Suprapubic skin (tissue), 4 donors: Measurements from ENCODE around the gene CD151. TPM values are rescaled to one million over a fixed set of nuclear protein-coding genes. Genes with fewer than 3 reads are reported as not detected.

ENCODE experiments used
- DNase-seq, 2 donors: peaks; one replicate each; pipeline ENCODE4 v3.0.0-alpha.2; 2019; ENCODE audit warnings: low spot score in 2 of 2
- H3K27ac ChIP-seq: fragments of 200-600 bp; sonication (generic); one replicate; pipeline ENCODE4 v1.5.1; 2019
- H3K27me3 ChIP-seq: fragments of 200-600 bp; sonication (generic); one replicate; pipeline ENCODE4 v1.5.1; 2019
- H3K36me3 ChIP-seq: fragments of 200-600 bp; sonication (generic); one replicate; pipeline ENCODE4 v1.5.1; 2019
- H3K4me1 ChIP-seq: fragments of 200-600 bp; sonication (generic); one replicate; pipeline ENCODE4 v1.5.1; 2019
- H3K4me3 ChIP-seq: fragments of 200-600 bp; sonication (generic); one replicate; pipeline ENCODE4 v1.5.1; 2019; ENCODE audit warnings: mild to moderate bottlenecking
- H3K9me3 ChIP-seq: fragments of 200-600 bp; sonication (generic); one replicate; pipeline ENCODE4 v1.5.1; 2019
- EP300 ChIP-seq: sonication (generic); formaldehyde crosslinking; IDR thresholded peaks from one replicate; pipeline ENCODE4 v1.6.1; 2017; ENCODE audit warnings: antibody characterized with exemption
- POLR2A ChIP-seq, 2 donors: fragments of 450-650 bp; IDR thresholded peaks; one replicate each; pipeline ENCODE4 v1.6.1; 2017; ENCODE audit warnings: antibody characterized with exemption in 2 of 2, mild to moderate bottlenecking in 2 of 2, moderate library complexity in 2 of 2
- POLR2AphosphoS5 ChIP-seq, 3 donors: sonication (generic); formaldehyde crosslinking; IDR thresholded peaks; one replicate each; pipeline ENCODE4 v1.6.1; 2017; ENCODE audit warnings: antibody characterized with exemption in 3 of 3
- WGBS: methylation state at CpG from one replicate; pipeline ENCODE4 v1.1.5; 2018; 5-methylcytosine and 5-hydroxymethylcytosine counted together
- total RNA-seq, 4 donors: library from RNA; depleted of rRNA; stranded (reverse); fragments of >200 nt; gene quantifications; one replicate each; pipeline ENCODE4 v1.1.0, GENCODE V29; 2016
- TF ChIP-seq, protein P1 (sequence below), 2 donors: fragments of 200-600 bp in 1 of 2; fragments of 450-650 bp in 1 of 2; sonication (generic) in 1 of 2; IDR thresholded peaks; one replicate each; pipeline ENCODE4 v1.5.1; 2016 to 2019; ENCODE audit warnings: antibody characterized with exemption in 2 of 2, mild to moderate bottlenecking in 1 of 2, moderate library complexity in 1 of 2

The CD151 gene
- total RNA-seq, 4 donors from 2014 or later = 108 to 162 (median 150) TPM

DNA sequence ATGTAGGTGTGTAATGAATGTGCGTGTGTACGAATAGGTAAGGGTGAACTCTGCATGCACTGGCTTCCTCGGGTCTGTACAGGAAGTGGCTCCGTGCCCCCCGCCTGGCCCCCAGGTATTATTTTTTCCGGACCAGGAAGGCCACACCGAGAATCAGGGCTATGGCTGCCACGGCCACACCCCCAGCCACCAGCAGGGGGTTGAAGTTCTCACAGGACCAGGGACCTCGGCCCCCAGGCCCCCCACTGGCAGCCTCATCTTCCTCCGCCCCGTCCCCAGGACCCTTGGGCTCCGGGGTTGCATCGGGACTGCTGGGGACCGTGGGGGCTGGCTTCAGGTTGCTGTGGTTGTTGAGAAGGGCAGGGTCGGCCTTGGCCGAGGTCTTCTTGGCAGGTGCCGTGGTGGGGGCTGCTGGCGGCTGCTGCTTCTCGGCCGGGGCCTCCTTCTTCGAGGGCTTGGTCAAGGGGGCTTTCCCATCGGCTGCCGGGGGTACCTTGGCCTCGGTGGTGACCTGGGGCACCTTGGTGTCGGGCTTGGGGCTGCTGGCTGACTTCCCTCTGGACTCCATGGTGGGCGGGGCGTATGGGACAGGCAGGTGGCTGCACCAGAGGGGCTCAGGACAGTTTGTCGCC is 44.6 kb upstream of the CD151 start:
- Histone ChIP-seq H3K27me3 (peaks cover 13% of the 10 kb centered on the region), H3K36me3 (peaks cover 15% of the 10 kb centered on the region), H3K4me3 (no peak overlapping the region), H3K9me3 (no peaks in the 10 kb centered on the region), H3K27ac (no peak overlapping the region), H3K4me1 (peaks cover 11% of the 10 kb centered on the region)
- no peak for TF ChIP-seq POLR2A (IDR thresholded peaks at IDR 0.05)
- no peak for TF ChIP-seq EP300
- no peak for TF ChIP-seq POLR2AphosphoS5 (IDR thresholded peaks at IDR 0.05)
- TF ChIP-seq, protein P1, sequence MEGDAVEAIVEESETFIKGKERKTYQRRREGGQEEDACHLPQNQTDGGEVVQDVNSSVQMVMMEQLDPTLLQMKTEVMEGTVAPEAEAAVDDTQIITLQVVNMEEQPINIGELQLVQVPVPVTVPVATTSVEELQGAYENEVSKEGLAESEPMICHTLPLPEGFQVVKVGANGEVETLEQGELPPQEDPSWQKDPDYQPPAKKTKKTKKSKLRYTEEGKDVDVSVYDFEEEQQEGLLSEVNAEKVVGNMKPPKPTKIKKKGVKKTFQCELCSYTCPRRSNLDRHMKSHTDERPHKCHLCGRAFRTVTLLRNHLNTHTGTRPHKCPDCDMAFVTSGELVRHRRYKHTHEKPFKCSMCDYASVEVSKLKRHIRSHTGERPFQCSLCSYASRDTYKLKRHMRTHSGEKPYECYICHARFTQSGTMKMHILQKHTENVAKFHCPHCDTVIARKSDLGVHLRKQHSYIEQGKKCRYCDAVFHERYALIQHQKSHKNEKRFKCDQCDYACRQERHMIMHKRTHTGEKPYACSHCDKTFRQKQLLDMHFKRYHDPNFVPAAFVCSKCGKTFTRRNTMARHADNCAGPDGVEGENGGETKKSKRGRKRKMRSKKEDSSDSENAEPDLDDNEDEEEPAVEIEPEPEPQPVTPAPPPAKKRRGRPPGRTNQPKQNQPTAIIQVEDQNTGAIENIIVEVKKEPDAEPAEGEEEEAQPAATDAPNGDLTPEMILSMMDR (IDR thresholded peaks at IDR 0.05) = no peak
- 66% methylated on average over 20 of the region's 28 CpGs for WGBS
- DNase-seq = no peak

DNA sequence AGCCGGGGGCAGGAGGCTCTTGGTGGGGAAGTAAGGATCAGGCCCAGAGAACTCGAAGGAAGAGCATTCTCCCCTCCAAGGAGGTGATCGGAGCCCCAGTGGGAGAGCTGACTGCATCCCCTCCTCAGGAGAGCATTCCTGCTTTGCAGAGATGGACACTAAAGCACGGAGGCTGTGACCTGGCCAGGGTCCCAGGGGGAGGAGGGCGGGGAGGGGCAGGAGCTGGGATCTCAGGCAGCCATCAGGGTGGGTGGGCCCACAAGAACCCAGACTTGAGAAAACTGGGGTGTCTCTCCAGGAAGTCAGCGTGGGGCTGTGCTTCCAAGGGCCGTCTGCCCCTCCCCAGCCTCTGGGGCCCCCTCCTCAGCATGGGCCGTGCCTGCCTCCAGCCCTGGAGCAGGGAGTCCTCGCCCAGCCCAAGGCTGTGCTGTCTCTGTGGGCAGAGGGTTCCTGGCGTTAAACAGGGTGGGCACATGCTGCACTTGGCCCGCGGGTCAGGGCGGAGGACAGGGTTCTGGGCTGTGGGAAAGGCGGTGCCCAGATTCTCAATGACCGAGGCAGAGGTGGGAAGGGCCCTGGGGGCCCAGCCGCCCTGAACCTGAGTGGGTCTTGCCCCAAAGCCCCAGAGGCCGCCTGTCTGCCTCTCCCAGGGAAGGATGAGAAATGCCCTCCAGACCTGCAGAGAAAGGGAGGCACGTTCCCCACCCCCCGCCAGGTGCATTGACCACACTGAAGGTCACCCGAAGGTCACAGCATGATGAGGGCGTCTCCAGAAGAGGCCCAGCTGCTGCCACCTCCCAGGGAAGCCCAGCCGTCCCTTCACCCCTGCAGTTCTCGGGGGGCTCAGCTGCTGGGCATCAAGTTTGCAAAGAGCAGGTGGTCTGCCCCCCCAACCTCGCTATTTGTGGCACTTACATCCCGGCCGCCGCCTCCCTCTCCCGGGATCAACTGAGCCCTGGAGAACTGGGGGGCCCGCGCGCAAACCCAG is 43.5 kb upstream of the CD151 start:
- no CpG with 5 or more reads among the region's 31 CpGs for WGBS
- Histone ChIP-seq H3K27me3 (peaks cover 13% of the 10 kb centered on the region), H3K4me3 (no peak overlapping the region), H3K4me1 (peaks cover 7% of the 10 kb centered on the region), H3K36me3 (peaks cover 15% of the 10 kb centered on the region), H3K27ac (no peak overlapping the region), H3K9me3 (no peaks in the 10 kb centered on the region)
- no peak for DNase-seq
- no peak for TF ChIP-seq POLR2AphosphoS5 (IDR thresholded peaks at IDR 0.05)
- no peak for TF ChIP-seq POLR2A (IDR thresholded peaks at IDR 0.05)
- no peak for TF ChIP-seq EP300
- TF ChIP-seq, protein P1 (IDR thresholded peaks at IDR 0.05) = no peak

DNA sequence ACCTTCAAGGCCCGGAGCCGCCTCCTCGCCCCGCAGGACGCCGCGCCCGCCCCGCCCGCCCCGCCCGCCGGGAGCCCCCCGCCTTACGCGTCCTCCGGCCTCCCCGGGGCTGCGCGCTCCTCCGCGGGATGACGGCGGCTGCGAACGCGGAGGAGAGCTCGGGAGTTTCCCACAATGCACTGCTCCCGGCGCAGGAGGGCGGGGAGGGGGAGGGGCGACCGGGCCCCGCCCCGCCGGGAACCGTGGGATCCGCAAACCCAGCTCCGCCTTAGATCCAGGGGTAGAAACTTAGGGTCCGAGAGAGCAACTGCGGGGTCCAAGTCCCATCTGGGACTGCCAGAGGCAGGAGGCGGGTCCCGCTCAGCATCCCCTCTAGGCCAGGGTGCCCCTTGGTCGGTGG is 42.8 kb upstream of the CD151 start, which contains the start of gene CEND1:
CEND1 (minus strand) TSS at position 148 of the 400 bp plus-strand sequence. CDS start 1,514 bp downstream, outside the sequence.
- peaks cover 14% of the 10 kb centered on the region for H3K4me1 ChIP-seq
- TF ChIP-seq POLR2AphosphoS5 (IDR thresholded peaks at IDR 0.05) (no peak), EP300 (no peak), POLR2A (IDR thresholded peaks at IDR 0.05) (no peak)
- TF ChIP-seq, protein P1 (IDR thresholded peaks at IDR 0.05) = no peak
- H3K4me3 ChIP-seq = no peak within 1 kb of the TSS
- DNase-seq = no peak
- no peaks in the 10 kb centered on the region for H3K9me3 ChIP-seq
- no CpG with 5 or more reads among the region's 44 CpGs for WGBS
- H3K27ac ChIP-seq = no peak within 1 kb of the TSS
- H3K36me3 ChIP-seq = peaks cover 15% of the 10 kb centered on the region
- peaks cover 13% of the 10 kb centered on the region for H3K27me3 ChIP-seq

DNA sequence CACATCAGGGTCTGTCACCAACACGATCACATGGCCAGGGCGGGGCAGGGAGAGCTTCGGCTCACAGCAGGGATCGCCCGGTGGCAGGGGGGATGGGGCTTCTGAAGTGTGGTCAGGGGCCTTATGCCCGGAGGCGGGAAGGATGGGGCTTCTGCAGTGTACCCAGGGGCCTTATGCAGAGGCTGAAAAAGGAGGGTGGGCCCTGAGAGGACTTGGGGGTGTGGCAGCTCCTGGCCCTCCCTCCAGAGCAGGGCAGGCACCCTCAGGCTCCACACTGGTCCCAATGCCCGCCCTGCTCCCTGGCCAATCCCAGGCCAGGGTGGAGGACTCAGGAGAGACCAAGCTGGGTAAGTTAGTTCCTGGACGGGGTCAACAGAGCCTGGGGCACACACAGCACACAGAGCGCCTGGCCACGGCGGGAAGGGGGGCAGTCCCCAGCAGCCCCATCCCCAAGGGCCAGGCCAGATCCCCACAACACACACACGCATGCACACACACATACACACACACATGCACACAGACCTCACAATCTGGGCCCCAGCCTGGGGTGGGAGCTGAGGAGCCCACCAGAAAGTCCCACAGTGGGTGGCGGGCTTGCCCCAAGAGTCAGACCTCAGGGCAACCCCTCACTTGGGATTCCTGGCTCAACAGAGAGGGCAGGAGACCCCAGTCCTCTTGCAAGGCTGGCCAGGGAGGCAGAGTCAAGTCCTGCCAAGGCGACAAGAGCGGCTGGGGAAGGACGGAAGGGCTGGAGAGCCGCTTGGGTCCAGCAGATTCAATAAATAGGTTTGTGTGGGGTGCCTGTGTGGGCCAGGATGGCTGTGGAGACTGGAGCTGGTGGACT is 41.8 kb upstream of the CD151 start:
- Histone ChIP-seq H3K27ac (no peak overlapping the region), H3K27me3 (peaks cover 13% of the 10 kb centered on the region), H3K4me1 (peaks cover 24% of the 10 kb centered on the region), H3K9me3 (no peaks in the 10 kb centered on the region), H3K36me3 (peaks cover 15% of the 10 kb centered on the region), H3K4me3 (no peak overlapping the region)
- WGBS = 51% methylated on average over 14 of the region's 18 CpGs
- TF ChIP-seq, protein P1 (IDR thresholded peaks at IDR 0.05) = no peak
- no peak for TF ChIP-seq EP300
- TF ChIP-seq POLR2AphosphoS5 (IDR thresholded peaks at IDR 0.05) = no peak
- DNase-seq = no peak
